Activated B cell treated with CpG ODN at 0.5 μM for 24 hours (primary cell): ENCODE data around the gene PPARG. TPM values are rescaled to one million over a fixed set of nuclear protein-coding genes. Genes with fewer than 3 reads are reported as not detected.

Source experiments
- ATAC-seq: fragments of 200-7000 bp; cut with Tn5 transposase; one replicate; pipeline ENCODE4 v1.10.0; 2021; ENCODE audit warnings: low read depth, mild to moderate bottlenecking, moderate library complexity
- CTCF ChIA-PET: fragments of 350-600 bp; sonication (Branson Sonifier 250); formaldehyde crosslinking; loops from one replicate; lab custom pipeline; 2021; ENCODE audit warnings: antibody characterized with exemption; lab: Charles Lee
- POLR2A ChIA-PET: fragments of 350-600 bp; sonication (Branson Sonifier 250); formaldehyde crosslinking; loops from one replicate; lab custom pipeline; 2021; ENCODE audit warnings: antibody characterized with exemption; lab: Charles Lee
- DNase-seq: peaks from one replicate; pipeline ENCODE4 v3.0.0; 2022
- H3K27ac Mint-ChIP-seq: one replicate; pipeline ENCODE4 v1.8.0; 2020; ENCODE audit warnings: mixed read lengths
- H3K27me3 Mint-ChIP-seq: one replicate; pipeline ENCODE4 v1.8.0; 2021; ENCODE audit warnings: mixed read lengths
- H3K36me3 Mint-ChIP-seq: one replicate; pipeline ENCODE4 v1.8.0; 2021; ENCODE audit warnings: low read depth, mixed read lengths
- H3K4me1 Mint-ChIP-seq: one replicate; pipeline ENCODE4 v1.8.0; 2021; ENCODE audit warnings: mixed read lengths
- H3K4me3 Mint-ChIP-seq: one replicate; pipeline ENCODE4 v1.8.0; 2020; ENCODE audit warnings: mild to moderate bottlenecking, mixed read lengths
- H3K9me3 Mint-ChIP-seq: one replicate; pipeline ENCODE4 v1.8.0; 2020; ENCODE audit warnings: mixed read lengths
- intact Hi-C: fragments of 100-400 bp; cut with micrococcal nuclease; formaldehyde crosslinking; loops from one replicate; pipeline ENCODE4 v1.15.1; 2024
- total RNA-seq: library from RNA; stranded (reverse); gene quantifications from 2 replicates; pipeline ENCODE4 v1.2.3, GENCODE V29; 2022
- TF ChIP-seq, protein P1 (sequence below): fragments of 200-600 bp; IDR thresholded peaks from one replicate; pipeline ENCODE4 v1.8.0; 2022; ENCODE audit warnings: antibody characterized with exemption, mild to moderate bottlenecking

The PPARG gene
- total RNA-seq, 1 donor from 2014 or later, result not detected

DNA sequence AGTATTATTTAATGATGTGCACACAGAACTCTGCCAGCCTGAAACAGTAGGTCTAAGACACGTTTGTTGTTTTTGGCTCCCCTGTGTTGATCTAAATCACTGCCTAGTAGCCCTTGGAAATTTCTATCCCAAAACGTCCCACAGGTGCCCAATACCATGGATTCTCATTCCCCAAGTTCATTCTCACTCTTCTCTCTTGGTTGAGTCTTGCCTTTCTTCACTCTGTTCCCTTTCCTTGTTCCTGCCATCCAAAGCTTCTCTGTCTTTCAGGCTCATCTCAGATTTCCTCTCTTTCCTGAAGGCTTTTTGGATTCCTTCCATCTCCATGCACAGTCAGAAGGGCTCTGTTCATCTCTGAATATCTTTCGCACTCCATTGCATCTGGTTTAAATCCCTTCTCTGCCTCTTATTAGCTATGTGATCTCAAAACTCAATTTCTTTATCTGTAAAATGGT, 54.2 kb downstream of the PPARG start:
- Mint-ChIP-seq H3K27me3 (peaks cover 5% of the 10 kb centered on the region), H3K27ac (no peak overlapping the region), H3K4me3 (no peak overlapping the region), H3K4me1 (no peaks in the 10 kb centered on the region), H3K36me3 (no peaks in the 10 kb centered on the region), H3K9me3 (no peaks in the 10 kb centered on the region)
- DNase-seq, result no peak
- intact Hi-C loops, result no loop called here
- TF ChIP-seq, protein P1, sequence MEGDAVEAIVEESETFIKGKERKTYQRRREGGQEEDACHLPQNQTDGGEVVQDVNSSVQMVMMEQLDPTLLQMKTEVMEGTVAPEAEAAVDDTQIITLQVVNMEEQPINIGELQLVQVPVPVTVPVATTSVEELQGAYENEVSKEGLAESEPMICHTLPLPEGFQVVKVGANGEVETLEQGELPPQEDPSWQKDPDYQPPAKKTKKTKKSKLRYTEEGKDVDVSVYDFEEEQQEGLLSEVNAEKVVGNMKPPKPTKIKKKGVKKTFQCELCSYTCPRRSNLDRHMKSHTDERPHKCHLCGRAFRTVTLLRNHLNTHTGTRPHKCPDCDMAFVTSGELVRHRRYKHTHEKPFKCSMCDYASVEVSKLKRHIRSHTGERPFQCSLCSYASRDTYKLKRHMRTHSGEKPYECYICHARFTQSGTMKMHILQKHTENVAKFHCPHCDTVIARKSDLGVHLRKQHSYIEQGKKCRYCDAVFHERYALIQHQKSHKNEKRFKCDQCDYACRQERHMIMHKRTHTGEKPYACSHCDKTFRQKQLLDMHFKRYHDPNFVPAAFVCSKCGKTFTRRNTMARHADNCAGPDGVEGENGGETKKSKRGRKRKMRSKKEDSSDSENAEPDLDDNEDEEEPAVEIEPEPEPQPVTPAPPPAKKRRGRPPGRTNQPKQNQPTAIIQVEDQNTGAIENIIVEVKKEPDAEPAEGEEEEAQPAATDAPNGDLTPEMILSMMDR, result no peak
- no peak for ATAC-seq
- ChIA-PET POLR2A (no interaction called here), CTCF (no interaction called here)

DNA sequence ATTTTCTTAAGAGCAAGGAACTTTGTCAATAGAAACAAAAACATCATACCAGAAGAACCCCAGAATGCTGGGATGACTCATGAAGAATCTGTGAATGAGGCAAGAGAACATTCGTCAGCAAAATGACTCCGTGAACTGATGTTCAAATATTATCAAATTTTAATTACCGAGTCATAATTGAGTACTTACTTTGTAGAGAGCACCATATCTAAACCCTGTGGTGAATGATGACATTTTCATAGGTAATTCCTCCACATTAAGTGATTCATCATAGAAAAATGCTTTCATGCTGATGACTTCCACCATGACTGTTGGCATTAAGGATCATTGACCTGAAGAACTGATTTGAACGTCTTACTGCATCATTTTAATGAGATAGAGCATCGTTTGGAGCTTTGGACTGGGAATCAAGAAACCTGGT, 56.3 kb downstream of the PPARG start:
- no peak overlapping the region for H3K27ac Mint-ChIP-seq
- TF ChIP-seq, protein P1, result no peak
- H3K4me3 Mint-ChIP-seq, result no peak overlapping the region
- no peaks in the 10 kb centered on the region for H3K4me1 Mint-ChIP-seq
- ChIA-PET CTCF (no interaction called here), POLR2A (no interaction called here)
- intact Hi-C loops, result no loop called here
- H3K27me3 Mint-ChIP-seq, result peaks cover 5% of the 10 kb centered on the region
- H3K9me3 Mint-ChIP-seq, result no peaks in the 10 kb centered on the region
- no peak for ATAC-seq
- H3K36me3 Mint-ChIP-seq, result no peaks in the 10 kb centered on the region
- no peak for DNase-seq

DNA sequence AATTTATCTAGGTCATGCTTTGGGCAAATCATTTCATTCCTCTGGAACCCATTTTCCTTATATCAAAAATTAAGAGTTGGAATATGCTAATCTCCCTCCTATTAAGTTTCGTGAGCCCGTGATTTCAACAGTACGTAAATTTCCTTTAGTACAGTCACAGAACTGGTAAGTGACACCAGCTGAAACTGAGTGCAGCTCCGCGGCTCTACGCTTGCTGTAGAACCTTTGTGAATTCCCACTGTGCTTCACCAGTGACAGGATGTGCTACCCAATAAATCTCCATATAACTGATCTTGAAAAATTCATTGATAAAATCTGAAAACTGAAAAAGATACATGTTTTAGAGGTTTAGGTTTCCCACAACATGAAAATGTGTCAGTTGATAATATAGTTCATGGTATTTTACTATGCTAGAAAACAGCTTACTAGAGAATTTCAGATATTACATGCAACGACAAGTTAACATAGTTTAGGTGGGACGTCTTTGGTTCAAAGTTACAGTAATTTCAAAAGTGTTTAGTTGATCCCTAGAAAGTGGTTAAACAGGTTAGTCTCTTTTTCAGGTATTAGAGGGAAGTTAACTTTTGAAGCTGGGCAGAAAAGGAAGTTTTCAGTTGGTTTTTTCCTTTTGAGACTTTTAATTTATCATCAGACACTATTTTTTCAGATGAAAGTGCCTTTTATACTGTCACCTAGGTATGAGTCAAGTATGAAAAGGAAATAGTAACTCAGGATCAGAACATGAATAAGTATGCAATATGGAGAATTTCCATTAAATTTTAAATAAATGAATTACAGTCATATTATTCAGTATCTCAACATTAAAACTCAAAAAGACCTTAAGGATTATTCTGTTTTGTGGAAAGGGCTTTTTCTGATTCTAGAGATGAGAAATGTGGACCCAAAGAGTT, 57.0 kb downstream of the PPARG start:
- intact Hi-C loops, result no loop called here
- DNase-seq (no peak), ATAC-seq (no peak)
- CTCF ChIA-PET, result no interaction called here
- no peak overlapping the region for H3K27ac Mint-ChIP-seq
- no peaks in the 10 kb centered on the region for H3K36me3 Mint-ChIP-seq
- peaks cover 6% of the 10 kb centered on the region for H3K27me3 Mint-ChIP-seq
- TF ChIP-seq, protein P1, result no peak
- POLR2A ChIA-PET, result no interaction called here
- no peak overlapping the region for H3K4me3 Mint-ChIP-seq
- no peaks in the 10 kb centered on the region for H3K4me1 Mint-ChIP-seq
- H3K9me3 Mint-ChIP-seq, result no peaks in the 10 kb centered on the region

DNA sequence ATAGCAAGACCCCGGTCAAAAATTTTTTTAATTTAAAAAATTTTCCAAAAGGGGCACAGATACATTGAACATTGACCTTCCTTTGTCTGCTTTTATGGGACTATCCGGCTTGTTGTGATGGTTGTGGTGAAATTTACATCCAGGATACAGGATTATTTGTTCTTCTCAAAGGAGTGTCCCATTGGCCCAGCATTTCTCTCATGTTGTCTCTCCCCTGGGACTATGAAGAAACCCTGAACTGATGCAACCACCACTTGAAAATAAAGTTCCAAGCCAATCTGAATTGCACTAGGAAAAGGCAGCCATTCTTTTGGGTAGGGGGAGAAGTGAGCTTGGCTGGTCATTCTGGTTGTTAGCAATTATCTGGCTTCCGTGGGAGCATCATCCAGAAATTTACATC, 58.4 kb downstream of the PPARG start:
- Mint-ChIP-seq H3K27ac (no peak overlapping the region), H3K4me3 (no peak overlapping the region), H3K9me3 (no peaks in the 10 kb centered on the region), H3K4me1 (no peaks in the 10 kb centered on the region), H3K36me3 (no peaks in the 10 kb centered on the region), H3K27me3 (peaks cover 12% of the 10 kb centered on the region)
- DNase-seq (no peak), ATAC-seq (no peak)
- ChIA-PET CTCF (no interaction called here), POLR2A (no interaction called here)
- intact Hi-C loops, result no loop called here
- TF ChIP-seq, protein P1, result no peak

DNA sequence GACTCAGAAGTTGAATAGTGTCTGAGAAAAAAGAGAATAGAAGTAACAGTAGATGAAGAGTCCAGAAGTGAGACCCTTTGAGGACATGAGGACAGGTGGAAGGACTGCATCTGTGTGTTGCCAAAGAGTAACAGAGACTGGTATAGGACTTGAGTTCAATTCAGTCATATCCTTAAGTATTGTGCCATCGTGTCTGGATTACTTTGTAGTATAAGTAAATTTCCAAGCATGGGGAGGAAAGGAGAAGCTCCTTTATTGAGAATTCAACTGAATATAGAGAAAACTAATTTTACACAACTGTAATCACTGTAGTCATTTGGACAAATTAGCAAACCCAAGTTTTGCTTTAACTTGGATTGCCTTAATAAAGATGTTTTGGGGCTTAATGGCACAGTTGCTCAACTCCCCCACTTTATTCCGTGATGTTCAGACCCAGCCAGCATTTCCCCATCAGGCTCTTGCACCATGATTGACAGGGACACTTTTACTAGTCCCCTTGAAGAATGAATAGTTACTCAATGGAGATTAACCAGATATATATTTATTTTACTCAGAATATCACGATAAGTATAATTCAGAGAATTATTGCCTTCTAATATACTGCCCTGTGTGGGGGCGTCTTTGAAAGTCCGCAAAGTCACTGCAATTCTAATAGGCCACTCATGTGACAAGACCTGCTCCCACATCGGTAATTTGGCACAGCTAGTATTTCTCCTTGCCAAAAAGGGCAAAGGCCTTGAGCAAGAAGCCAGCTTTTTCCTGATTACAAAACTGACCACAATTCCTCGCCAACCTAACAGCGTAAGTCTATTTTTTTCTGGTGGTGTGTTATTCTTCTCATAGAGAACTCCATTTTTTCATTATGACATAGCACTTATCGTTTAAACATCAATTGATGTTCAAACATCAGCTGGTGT, 61.3 kb downstream of the PPARG start:
- POLR2A ChIA-PET, result no interaction called here
- Mint-ChIP-seq H3K27me3 (peaks cover 12% of the 10 kb centered on the region), H3K36me3 (no peaks in the 10 kb centered on the region), H3K4me3 (no peak overlapping the region), H3K4me1 (no peaks in the 10 kb centered on the region), H3K9me3 (no peaks in the 10 kb centered on the region), H3K27ac (no peak overlapping the region)
- DNase-seq, result no peak
- TF ChIP-seq, protein P1, result no peak
- CTCF ChIA-PET, result no interaction called here
- intact Hi-C loops, result no loop called here
- ATAC-seq, result no peak
